Measurements from ENCODE around the gene ATXN7L3B.

- TF ChIP-seq POLR2A (IDR thresholded peaks at IDR 0.05; ENCODE audit: low read depth, low read length), result no peak
- TF ChIP-seq TAF1 (IDR thresholded peaks at IDR 0.05; ENCODE audit: borderline replicate concordance, low read depth, low read length), result no peak
- TF ChIP-seq POLR2AphosphoS5 (IDR thresholded peaks at IDR 0.05; ENCODE audit: low read depth, low read length), result no peak
These were observed 27.7 kb upstream of the ATXN7L3B start for GRCh38 chr12:74509886-74510285.

All from GM12892 (cell line).